HCT116 (cell line): ENCODE results near the gene NDUFB6. TPM values are rescaled to one million over a fixed set of nuclear protein-coding genes. Genes with fewer than 3 reads are reported as not detected.

Source experiments
- ATAC-seq: fragments of 200-7000 bp; cut with Tn5 transposase; 2 replicates; pipeline ENCODE4 v1.9.1; 2020; ENCODE audit warnings: mild to moderate bottlenecking, moderate library complexity
- BruUV-seq: library from RNA; stranded (reverse); fragments of 400-500 nt; replicated peaks from 2 replicates; lab custom pipeline; 2021; lab: Mats Ljungman, UMichigan
- CTCF ChIA-PET: fragments of 300-600 bp; sonication (Branson Sonifier 250); formaldehyde crosslinking; loops from one replicate; lab custom pipeline; 2021; ENCODE audit warnings: antibody characterized with exemption; lab: Charles Lee
- POLR2A ChIA-PET: fragments of 300-600, 350-600 bp; sonication (Branson Sonifier 250); formaldehyde crosslinking; loops from one replicate; lab custom pipeline; 2021; ENCODE audit warnings: antibody characterized with exemption; lab: Charles Lee
- RAD21 ChIA-PET, 2 experiments: fragments of 300-600 bp; sonication (Branson Sonifier 250); formaldehyde crosslinking; loops; one replicate each; lab custom pipeline; 2023; ENCODE audit warnings: low total read pairs in 2 of 2; ENCODE audit not compliant: uncharacterized antibody in 2 of 2, unreplicated experiment in 2 of 2, low non-redundant PET in 1 of 2; lab: Charles Lee
- DNase-seq: peaks from one replicate; pipeline ENCODE4 v3.0.0-alpha.2; 2010; ENCODE audit warnings: low read depth, low spot score
- H2AFZ ChIP-seq: fragments of 200-600 bp; shearing (Covaris generic), sonication (generic); 2 replicates; pipeline ENCODE4 v1.6.1; 2017; ENCODE audit warnings: low read depth, mixed run types, mixed read lengths, antibody characterized with exemption, low read length; ENCODE audit not compliant: poor library complexity, severe bottlenecking
- H3K27ac ChIP-seq: 2 replicates; pipeline ENCODE4 v1.5.1; 2012; ENCODE audit warnings: low read depth, low read length
- H3K27me3 ChIP-seq: fragments of 200-600 bp; sonication (generic); 2 replicates; pipeline ENCODE4 v1.6.1; 2016; ENCODE audit warnings: mixed run types, low read length, mixed read lengths; ENCODE audit not compliant: insufficient read depth
- H3K36me3 ChIP-seq, 2 experiments: fragments of 200-500 bp in 1 of 2; fragments of 200-600 bp in 1 of 2; sonication (Bioruptor generic) in 1 of 2; sonication (generic) in 1 of 2; 2 replicates each; pipeline versions ENCODE4 v1.5.1 to v1.6.1; 2014 to 2016; ENCODE audit warnings: low read length in 2 of 2, inconsistent platforms in 1 of 2, mixed read lengths in 1 of 2, mixed run types in 1 of 2; ENCODE audit not compliant: insufficient read depth in 2 of 2, control insufficient read depth in 1 of 2
- H3K4me1 ChIP-seq, 2 experiments: fragments of 200-600 bp in 1 of 2; sonication (generic) in 1 of 2; 2 replicates each; pipeline versions ENCODE4 v1.5.1 to v1.6.1; 2012 to 2017; ENCODE audit warnings: low read length in 2 of 2, inconsistent platforms in 1 of 2, mild to moderate bottlenecking in 1 of 2, mixed read lengths in 1 of 2, mixed run types in 1 of 2, moderate library complexity in 1 of 2; ENCODE audit not compliant: insufficient read depth in 2 of 2, control insufficient read depth in 1 of 2
- H3K4me2 ChIP-seq: fragments of 200-600 bp; sonication (generic); 2 replicates; pipeline ENCODE4 v1.6.1; 2017; ENCODE audit warnings: mixed run types, low read length, mixed read lengths
- H3K4me3 ChIP-seq, 2 experiments: fragments of 200-600 bp in 1 of 2; sonication (generic) in 1 of 2; replicated peaks in 1 of 2; 2 replicates each; pipeline ENCODE4 v1.5.1; 2011 to 2016; ENCODE audit warnings: low read length in 2 of 2, control low read depth in 1 of 2, low read depth in 1 of 2, mild to moderate bottlenecking in 1 of 2, mixed read lengths in 1 of 2, mixed run types in 1 of 2
- H3K79me2 ChIP-seq: fragments of 200-600 bp; sonication (generic); 2 replicates; pipeline ENCODE4 v1.6.1; 2017; ENCODE audit warnings: mild to moderate bottlenecking, mixed run types, low read length, moderate library complexity, mixed read lengths; ENCODE audit not compliant: insufficient read depth
- H3K9ac ChIP-seq: fragments of 200-600 bp; sonication (generic); 2 replicates; pipeline ENCODE4 v1.6.1; 2016; ENCODE audit warnings: low read length, mixed read lengths
- H3K9me2 ChIP-seq: fragments of 200-600 bp; sonication (generic), shearing (Covaris generic); 2 replicates; pipeline ENCODE4 v1.6.1; 2017; ENCODE audit warnings: mixed run types, mild to moderate bottlenecking, moderate library complexity; ENCODE audit not compliant: insufficient read depth
- H3K9me3 ChIP-seq, 2 experiments: fragments of 200-500 bp in 1 of 2; fragments of 200-600 bp in 1 of 2; sonication (Bioruptor generic) in 1 of 2; sonication (generic) in 1 of 2; 2 replicates each; pipeline ENCODE4 v1.6.1; 2014 to 2017; ENCODE audit warnings: low read length in 2 of 2, mixed read lengths in 2 of 2, inconsistent platforms in 1 of 2, low read depth in 1 of 2, mild to moderate bottlenecking in 1 of 2, mixed run types in 1 of 2, moderate library complexity in 1 of 2; ENCODE audit not compliant: control insufficient read depth in 1 of 2, insufficient read depth in 1 of 2
- H4K20me1 ChIP-seq: fragments of 200-600 bp; sonication (generic), shearing (Covaris generic); 2 replicates; pipeline ENCODE4 v1.6.1; 2017; ENCODE audit warnings: mixed run types, mild to moderate bottlenecking, moderate library complexity; ENCODE audit not compliant: insufficient read depth
- ATF3 ChIP-seq: IDR thresholded peaks from 2 replicates; pipeline ENCODE4 v1.6.1; 2012
- CBX3 ChIP-seq: IDR thresholded peaks from 2 replicates; pipeline ENCODE4 v1.6.1; 2012; ENCODE audit warnings: low read depth
- CEBPB ChIP-seq: IDR thresholded peaks from 2 replicates; pipeline ENCODE4 v1.6.1; 2012; ENCODE audit warnings: low read depth
- EZH2phosphoT487 ChIP-seq: fragments of 200-600 bp; IDR thresholded peaks from 2 replicates; pipeline ENCODE4 v1.6.1; 2018; ENCODE audit warnings: antibody characterized with exemption, borderline replicate concordance
- POLR2A ChIP-seq: IDR thresholded peaks from 2 replicates; pipeline ENCODE4 v1.7.0; 2011; ENCODE audit warnings: borderline replicate concordance; ENCODE audit not compliant: insufficient read depth, insufficient read length; ENCODE audit errors: extremely low read depth
- POLR2AphosphoS5 ChIP-seq: IDR thresholded peaks from 2 replicates; pipeline ENCODE4 v1.6.1; 2011; ENCODE audit warnings: mild to moderate bottlenecking, low read depth, low read length, moderate library complexity
- REST ChIP-seq: IDR thresholded peaks from 2 replicates; pipeline ENCODE4 v1.6.1; 2012; ENCODE audit warnings: low read depth
- SIN3A ChIP-seq: IDR thresholded peaks from 2 replicates; pipeline ENCODE4 v1.6.1; 2012; ENCODE audit warnings: low read depth
- YY1 ChIP-seq: IDR thresholded peaks from 2 replicates; pipeline ENCODE4 v1.6.1; 2011; ENCODE audit warnings: low read length, low read depth, moderate library complexity, mild to moderate bottlenecking; ENCODE audit not compliant: insufficient replicate concordance; ENCODE audit errors: extremely low read depth
- ZNF274 ChIP-seq: fragments of 200-500 bp; sonication (Bioruptor generic); IDR thresholded peaks from 2 replicates; pipeline ENCODE4 v1.6.1; 2014; ENCODE audit warnings: mild to moderate bottlenecking, low read depth, low read length, inconsistent platforms
- intact Hi-C: fragments of 100-400 bp; cut with micrococcal nuclease; formaldehyde crosslinking; loops from 2 replicates; pipeline ENCODE4 v1.10.0; 2022
- total RNA-seq: library from RNA; stranded (reverse); gene quantifications from one replicate; pipeline ENCODE4 v1.2.1, GENCODE V29; 2021; ENCODE audit not compliant: unreplicated experiment

The NDUFB6 gene
- total RNA-seq, 1 experiment from 2014 or later = 68.9 TPM

- peaks cover 41% of the 10 kb centered on the region for H3K79me2 ChIP-seq
- no peaks in the 10 kb centered on the region for H3K9me2 ChIP-seq
- peaks cover 4 to 15% of the 10 kb centered on the region in 2 experiments; a peak in 3 of 4 replicates for H3K4me1 ChIP-seq
- H2AFZ ChIP-seq = no peak overlapping the region
- H3K4me2 ChIP-seq = peak overlapping the region; percentile 88
- no peak for ATAC-seq
- H3K27ac ChIP-seq = peak overlapping the region; percentile 80; the same call in 1 of the 2 replicates
- intact Hi-C loops = loop anchor here (2.0 kb wide), 1 partner anchor 47 kb away; the partner anchor contains the start of gene RIGI
- no peaks in the 10 kb centered on the region for H3K9me3 ChIP-seq
- CTCF ChIA-PET = interaction anchor here (1.4 to 13.3 kb wide), 2 partner anchors 15 to 196 kb away, joined by 7 to 553 read pairs; no protein-coding TSS in a partner anchor
- no peaks in the 10 kb centered on the region for H4K20me1 ChIP-seq
- H3K4me3 ChIP-seq = peak overlapping the region; percentile 86 to 89
- RAD21 ChIA-PET = interaction anchor here in 1 of 2 experiments (0.7 kb wide), 1 partner anchor 23 kb away, joined by 3 read pairs; no protein-coding TSS in a partner anchor
- no peak for DNase-seq
- no peaks in the 10 kb centered on the region for H3K27me3 ChIP-seq
- POLR2A ChIA-PET = no interaction called here
- TF ChIP-seq ZNF274 = no peak
- no peak for TF ChIP-seq SIN3A
- no peak for TF ChIP-seq POLR2A
- TF ChIP-seq YY1 = no peak
- no peak for TF ChIP-seq EZH2phosphoT487
- no peak for TF ChIP-seq ATF3
- no peak for TF ChIP-seq CBX3
- TF ChIP-seq POLR2AphosphoS5 = no peak
- no peak for TF ChIP-seq REST
- no peak for TF ChIP-seq CEBPB
- peaks cover 0 to 4% of the 10 kb centered on the region in 2 experiments; a peak in 3 of 4 replicates for H3K36me3 ChIP-seq
- H3K9ac ChIP-seq = peak overlapping the region; percentile 84
- no TSS peak for BruUV-seq
Measured at GRCh38 chr9:32573821-32574220, 862 bp upstream of the NDUFB6 start.
